ENCODE data around the gene CCR4. TPM values are rescaled to one million over a fixed set of nuclear protein-coding genes. Genes with fewer than 3 reads are reported as not detected.

CCR4 gene
- polyA plus RNA-seq, 1 donor (not counting 4 experiments of a cell fraction or from before 2014, with no cell fraction given), result not detected

DNA sequence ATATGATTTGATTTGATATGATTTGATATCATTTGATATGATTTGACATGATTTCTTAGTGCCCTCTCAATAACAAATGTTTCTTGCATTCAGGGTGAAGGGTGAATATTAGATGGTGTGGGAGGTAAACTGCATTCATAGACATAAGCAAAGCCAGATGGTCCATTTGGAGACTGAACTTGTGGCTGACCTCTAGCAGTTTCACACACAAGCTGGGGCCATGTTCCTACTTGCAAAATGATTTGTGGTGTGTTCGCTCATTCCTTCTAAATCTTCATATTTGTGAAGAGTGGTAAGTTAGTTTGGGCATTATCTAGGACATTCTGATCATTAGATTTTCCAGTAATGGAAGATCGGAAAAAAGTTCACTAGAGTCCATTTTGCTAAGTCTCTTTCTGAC, 40.5 kb upstream of the CCR4 start:
- no peak overlapping the region for H2AFZ ChIP-seq (ENCODE audit: control insufficient read depth, low read length)
- peaks cover 11% of the 10 kb centered on the region for H3K4me1 ChIP-seq (ENCODE audit: control insufficient read depth, extremely low read depth, insufficient read depth, low read length)
- no peak overlapping the region for H3K9ac ChIP-seq (ENCODE audit: control insufficient read depth, extremely low read depth, insufficient read depth, low read length)
- no peaks in the 10 kb centered on the region for H3K79me2 ChIP-seq (ENCODE audit: control insufficient read depth, insufficient read depth, low read length)
- H3K27ac ChIP-seq (ENCODE audit: control insufficient read depth, insufficient read depth, low read length), result no peak overlapping the region
- H4K20me1 ChIP-seq (ENCODE audit: control insufficient read depth, extremely low read depth, insufficient read depth, low read length), result no peaks in the 10 kb centered on the region
- H3K9me3 ChIP-seq (ENCODE audit: control insufficient read depth, low read depth, low read length), result no peaks in the 10 kb centered on the region
- H3K9me1 ChIP-seq (ENCODE audit: control insufficient read depth, extremely low read depth, insufficient read depth, low read length), result no peaks in the 10 kb centered on the region
- dilution Hi-C loops (cut with MboI; ENCODE audit: extremely low pct_ligation_motif_present, low sequenced_read_pairs), result no loop called here
- H3K4me2 ChIP-seq (ENCODE audit: control insufficient read depth, extremely low read depth, insufficient read depth, low read depth, low read length), result no peak overlapping the region
- TF ChIP-seq, protein P1, sequence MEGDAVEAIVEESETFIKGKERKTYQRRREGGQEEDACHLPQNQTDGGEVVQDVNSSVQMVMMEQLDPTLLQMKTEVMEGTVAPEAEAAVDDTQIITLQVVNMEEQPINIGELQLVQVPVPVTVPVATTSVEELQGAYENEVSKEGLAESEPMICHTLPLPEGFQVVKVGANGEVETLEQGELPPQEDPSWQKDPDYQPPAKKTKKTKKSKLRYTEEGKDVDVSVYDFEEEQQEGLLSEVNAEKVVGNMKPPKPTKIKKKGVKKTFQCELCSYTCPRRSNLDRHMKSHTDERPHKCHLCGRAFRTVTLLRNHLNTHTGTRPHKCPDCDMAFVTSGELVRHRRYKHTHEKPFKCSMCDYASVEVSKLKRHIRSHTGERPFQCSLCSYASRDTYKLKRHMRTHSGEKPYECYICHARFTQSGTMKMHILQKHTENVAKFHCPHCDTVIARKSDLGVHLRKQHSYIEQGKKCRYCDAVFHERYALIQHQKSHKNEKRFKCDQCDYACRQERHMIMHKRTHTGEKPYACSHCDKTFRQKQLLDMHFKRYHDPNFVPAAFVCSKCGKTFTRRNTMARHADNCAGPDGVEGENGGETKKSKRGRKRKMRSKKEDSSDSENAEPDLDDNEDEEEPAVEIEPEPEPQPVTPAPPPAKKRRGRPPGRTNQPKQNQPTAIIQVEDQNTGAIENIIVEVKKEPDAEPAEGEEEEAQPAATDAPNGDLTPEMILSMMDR (optimal IDR thresholded peaks at IDR 0.05 in 1 of 3, IDR thresholded peaks at IDR 0.05 in 1 of 3, conservative IDR thresholded peaks at IDR 0.05 in 1 of 3; ENCODE audit: extremely low read depth in 1 of 3, insufficient read depth in 2 of 3, low read length in 3 of 3), result no peak
- TF ChIP-seq EZH2 (IDR thresholded peaks at IDR 0.05; ENCODE audit: low read length), result no peak
- FAIRE-seq, result peak; percentile 23
- no peak overlapping the region for H3K4me3 ChIP-seq (ENCODE audit: control insufficient read depth in 2 of 3, extremely low read depth in 1 of 3, insufficient read depth in 2 of 3, low read depth in 1 of 3, low read length in 3 of 3)
- no peaks in the 10 kb centered on the region for H3K27me3 ChIP-seq (ENCODE audit: control insufficient read depth, extremely low read depth, insufficient read depth, low read length)
- no peak for DNase-seq (ENCODE audit: low read depth, low spot score)
- H3K36me3 ChIP-seq (ENCODE audit: control insufficient read depth in 2 of 2, extremely low read depth in 1 of 2, insufficient read depth in 2 of 2, low read length in 2 of 2), result no peaks in the 10 kb centered on the region

DNA sequence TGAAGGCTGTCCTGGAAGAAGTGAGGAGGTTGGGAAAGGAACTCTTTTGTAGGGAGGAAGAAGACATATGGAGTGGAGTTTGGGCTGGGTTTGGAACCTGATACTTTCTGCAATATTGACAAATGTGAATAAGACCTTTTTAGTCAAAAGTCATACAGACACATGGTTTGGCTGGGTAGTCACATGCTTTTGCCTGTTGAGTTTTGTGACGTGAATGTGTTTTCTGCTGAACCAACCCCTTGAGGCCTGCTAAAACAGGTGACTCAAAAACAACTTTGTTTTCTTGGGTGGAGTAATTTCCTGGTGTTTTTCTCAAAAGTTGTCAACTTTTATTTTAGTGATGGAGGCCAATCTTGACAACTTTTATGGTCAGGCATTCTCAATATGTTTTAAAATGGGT, 39.4 kb upstream of the CCR4 start:
- FAIRE-seq, result no peak

More for the DNA sequence above, 39.4 kb upstream of the CCR4 start:
- no peak for DNase-seq (ENCODE audit: low read depth, low spot score)
- no peaks in the 10 kb centered on the region for H3K79me2 ChIP-seq (ENCODE audit: control insufficient read depth, insufficient read depth, low read length)
- dilution Hi-C loops (cut with MboI; ENCODE audit: extremely low pct_ligation_motif_present, low sequenced_read_pairs), result no loop called here
- H3K9me1 ChIP-seq (ENCODE audit: control insufficient read depth, extremely low read depth, insufficient read depth, low read length), result no peaks in the 10 kb centered on the region
- H2AFZ ChIP-seq (ENCODE audit: control insufficient read depth, low read length), result no peak overlapping the region
- TF ChIP-seq EZH2 (IDR thresholded peaks at IDR 0.05; ENCODE audit: low read length), result no peak
- TF ChIP-seq, protein P1 (optimal IDR thresholded peaks at IDR 0.05 in 1 of 3, IDR thresholded peaks at IDR 0.05 in 1 of 3, conservative IDR thresholded peaks at IDR 0.05 in 1 of 3; ENCODE audit: extremely low read depth in 1 of 3, insufficient read depth in 2 of 3, low read length in 3 of 3), result no peak
- no peaks in the 10 kb centered on the region for H3K27me3 ChIP-seq (ENCODE audit: control insufficient read depth, extremely low read depth, insufficient read depth, low read length)
- no peak overlapping the region for H3K9ac ChIP-seq (ENCODE audit: control insufficient read depth, extremely low read depth, insufficient read depth, low read length)
- H3K4me1 ChIP-seq (ENCODE audit: control insufficient read depth, extremely low read depth, insufficient read depth, low read length), result peaks cover 11% of the 10 kb centered on the region
- H3K4me3 ChIP-seq (ENCODE audit: control insufficient read depth in 2 of 3, extremely low read depth in 1 of 3, insufficient read depth in 2 of 3, low read depth in 1 of 3, low read length in 3 of 3), result no peak overlapping the region
- no peaks in the 10 kb centered on the region for H4K20me1 ChIP-seq (ENCODE audit: control insufficient read depth, extremely low read depth, insufficient read depth, low read length)
- no peaks in the 10 kb centered on the region for H3K36me3 ChIP-seq (ENCODE audit: control insufficient read depth in 2 of 2, extremely low read depth in 1 of 2, insufficient read depth in 2 of 2, low read length in 2 of 2)
- no peak overlapping the region for H3K4me2 ChIP-seq (ENCODE audit: control insufficient read depth, extremely low read depth, insufficient read depth, low read depth, low read length)
- H3K27ac ChIP-seq (ENCODE audit: control insufficient read depth, insufficient read depth, low read length), result no peak overlapping the region
- H3K9me3 ChIP-seq (ENCODE audit: control insufficient read depth, low read depth, low read length), result no peaks in the 10 kb centered on the region

Measured in keratinocyte (primary cell).